Endodermal cell (in vitro differentiated cells): ENCODE data around the gene TRMT44. TPM values are rescaled to one million over a fixed set of nuclear protein-coding genes. Genes with fewer than 3 reads are reported as not detected.

ENCODE experiments used
- DNase-seq: peaks from one replicate; pipeline ENCODE4 v3.0.0-alpha.2; 2017
- H3K27ac ChIP-seq: 2 replicates; pipeline ENCODE4 v1.5.1; 2013; ENCODE audit warnings: mild to moderate bottlenecking, low read depth, low read length, moderate library complexity
- H3K27me3 ChIP-seq: 2 replicates; pipeline ENCODE4 v1.6.1; 2013; ENCODE audit warnings: mild to moderate bottlenecking, low read length, moderate library complexity; ENCODE audit not compliant: insufficient read depth, control insufficient read depth, poor library complexity, severe bottlenecking
- H3K36me3 ChIP-seq: 2 replicates; pipeline ENCODE4 v1.7.0; 2013; ENCODE audit warnings: mild to moderate bottlenecking, low read length, moderate library complexity; ENCODE audit not compliant: control insufficient read depth, insufficient read depth
- H3K4me1 ChIP-seq: one replicate; pipeline ENCODE4 v1.7.0; 2013; ENCODE audit warnings: low read length; ENCODE audit not compliant: control insufficient read depth, insufficient read depth
- H3K4me3 ChIP-seq: 2 replicates; pipeline ENCODE4 v1.5.1; 2013; ENCODE audit warnings: mild to moderate bottlenecking, low read length, moderate library complexity
- H3K9ac ChIP-seq: 2 replicates; pipeline ENCODE4 v1.6.1; 2013; ENCODE audit warnings: mild to moderate bottlenecking, low read length, moderate library complexity; ENCODE audit not compliant: poor library complexity, severe bottlenecking; ENCODE audit errors: extremely low read depth
- H3K9me3 ChIP-seq: 2 replicates; pipeline ENCODE4 v1.6.1; 2013; ENCODE audit warnings: mild to moderate bottlenecking, low read length, moderate library complexity; ENCODE audit not compliant: control insufficient read depth
- H3K27ac Mint-ChIP-seq: 2 replicates; pipeline ENCODE4 v1.8.0; 2020; ENCODE audit warnings: mixed read lengths
- H3K27me3 Mint-ChIP-seq: 2 replicates; pipeline ENCODE4 v1.8.0; 2021; ENCODE audit warnings: mild to moderate bottlenecking, mixed read lengths; ENCODE audit not compliant: insufficient read depth
- H3K36me3 Mint-ChIP-seq: 2 replicates; pipeline ENCODE4 v1.8.0; 2020; ENCODE audit warnings: low read depth, mixed read lengths
- H3K4me1 Mint-ChIP-seq: 2 replicates; pipeline ENCODE4 v1.8.0; 2020; ENCODE audit warnings: mixed read lengths
- H3K4me3 Mint-ChIP-seq: 2 replicates; pipeline ENCODE4 v1.8.0; 2020; ENCODE audit warnings: mild to moderate bottlenecking, moderate library complexity, mixed read lengths
- H3K9me3 Mint-ChIP-seq: 2 replicates; pipeline ENCODE4 v1.8.0; 2020; ENCODE audit warnings: mild to moderate bottlenecking, mixed read lengths
- CTCF ChIP-seq: fragments of 200-600 bp; sonication (generic); conservative IDR thresholded peaks from 2 replicates; pipeline ENCODE4 v1.5.0; 2021; ENCODE audit warnings: antibody characterized with exemption, mild to moderate bottlenecking
- WGBS, 2 experiments: methylation state at CpG; one replicate each; pipeline versions ENCODE4 v1.1.5 to v1.1.7; 2013; ENCODE audit warnings: missing lambda C conversion rate in 2 of 2, mixed read lengths in 1 of 2; ENCODE audit not compliant: insufficient coverage in 1 of 2, insufficient read length in 1 of 2; 5-methylcytosine and 5-hydroxymethylcytosine counted together
- total RNA-seq, 2 donors: library from RNA; stranded (reverse); fragmentation: NEBNext Ultra II Directional in 1 of 2; extraction: Animal tissue kit (Norgen Biotek cat#: 25700) in 1 of 2; gene quantifications; 2 replicates in 1 of 2; 3 replicates in 1 of 2; pipeline ENCODE4 v1.2.1, GENCODE V29; 2021

The TRMT44 gene
- total RNA-seq, 2 donors from 2014 or later = 45.9 to 114 TPM

- H3K27ac Mint-ChIP-seq = no peak overlapping the region
- H3K36me3 ChIP-seq = peaks cover 82% of the 10 kb centered on the region
- H3K4me3 ChIP-seq = no peak overlapping the region
- no peaks in the 10 kb centered on the region for H3K4me1 ChIP-seq
- H3K9me3 ChIP-seq = no peaks in the 10 kb centered on the region
- H3K27ac ChIP-seq = no peak overlapping the region
- peaks cover 52% of the 10 kb centered on the region for H3K36me3 Mint-ChIP-seq
- H3K4me1 Mint-ChIP-seq = no peaks in the 10 kb centered on the region
- no peak overlapping the region for H3K9ac ChIP-seq
- no peaks in the 10 kb centered on the region for H3K9me3 Mint-ChIP-seq
- no peaks in the 10 kb centered on the region for H3K27me3 ChIP-seq
- 91 to 96% methylated on average over 8 to 27 of the region's 27 CpGs for WGBS, 2 experiments
- no peak overlapping the region for H3K4me3 Mint-ChIP-seq
- DNase-seq = no peak
- no peaks in the 10 kb centered on the region for H3K27me3 Mint-ChIP-seq
- TF ChIP-seq CTCF = no peak
These were observed 43.7 kb upstream of the TRMT44 start for GRCh38 chr4:8396762-8397406.

- no peak overlapping the region for H3K27ac Mint-ChIP-seq
These were observed 42.2 kb upstream of the TRMT44 start for GRCh38 chr4:8398347-8398746.

GRCh38 chr4:8399298-8399697 is 41.3 kb upstream of the TRMT44 start:
- Histone ChIP-seq H3K36me3 (peaks cover 87% of the 10 kb centered on the region), H3K9ac (no peak overlapping the region), H3K4me1 (no peaks in the 10 kb centered on the region), H3K27ac (no peak overlapping the region), H3K9me3 (no peaks in the 10 kb centered on the region), H3K4me3 (no peak overlapping the region), H3K27me3 (no peaks in the 10 kb centered on the region)
- no peak for TF ChIP-seq CTCF
- Mint-ChIP-seq H3K4me3 (no peak overlapping the region), H3K4me1 (no peaks in the 10 kb centered on the region), H3K27me3 (no peaks in the 10 kb centered on the region), H3K9me3 (no peaks in the 10 kb centered on the region), H3K27ac (no peak overlapping the region), H3K36me3 (peaks cover 46% of the 10 kb centered on the region)
- no peak for DNase-seq
- 88 to 91% methylated on average over 9 to 15 of the region's 15 CpGs for WGBS, 2 experiments

More at GRCh38 chr4:8398347-8398746, 42.2 kb upstream of the TRMT44 start:
- DNase-seq = no peak
- Mint-ChIP-seq H3K36me3 (peaks cover 53% of the 10 kb centered on the region), H3K4me3 (no peak overlapping the region), H3K27me3 (no peaks in the 10 kb centered on the region), H3K4me1 (no peaks in the 10 kb centered on the region), H3K9me3 (no peaks in the 10 kb centered on the region)
- no peaks in the 10 kb centered on the region for H3K9me3 ChIP-seq
- no peak overlapping the region for H3K27ac ChIP-seq
- H3K9ac ChIP-seq = no peak overlapping the region
- no peaks in the 10 kb centered on the region for H3K27me3 ChIP-seq
- 92 to 94% methylated on average over 9 of the region's 9 CpGs for WGBS, 2 experiments
- H3K4me1 ChIP-seq = no peaks in the 10 kb centered on the region
- H3K36me3 ChIP-seq = peaks cover 86% of the 10 kb centered on the region
- H3K4me3 ChIP-seq = no peak overlapping the region
- TF ChIP-seq CTCF = no peak
